HCT116 (cell line): ENCODE results near the gene PHACTR4. TPM values are rescaled to one million over a fixed set of nuclear protein-coding genes. Genes with fewer than 3 reads are reported as not detected.

Experiments
- ATAC-seq: fragments of 200-7000 bp; cut with Tn5 transposase; 2 replicates; pipeline ENCODE4 v1.9.1; 2020; ENCODE audit warnings: mild to moderate bottlenecking, moderate library complexity
- BruUV-seq: library from RNA; stranded (reverse); fragments of 400-500 nt; replicated peaks from 2 replicates; lab custom pipeline; 2021; lab: Mats Ljungman, UMichigan
- CTCF ChIA-PET: fragments of 300-600 bp; sonication (Branson Sonifier 250); formaldehyde crosslinking; loops from one replicate; lab custom pipeline; 2021; ENCODE audit warnings: antibody characterized with exemption; lab: Charles Lee
- POLR2A ChIA-PET: fragments of 300-600, 350-600 bp; sonication (Branson Sonifier 250); formaldehyde crosslinking; loops from one replicate; lab custom pipeline; 2021; ENCODE audit warnings: antibody characterized with exemption; lab: Charles Lee
- RAD21 ChIA-PET, 2 experiments: fragments of 300-600 bp; sonication (Branson Sonifier 250); formaldehyde crosslinking; loops; one replicate each; lab custom pipeline; 2023; ENCODE audit warnings: low total read pairs in 2 of 2; ENCODE audit not compliant: uncharacterized antibody in 2 of 2, unreplicated experiment in 2 of 2, low non-redundant PET in 1 of 2; lab: Charles Lee
- DNase-seq: peaks from one replicate; pipeline ENCODE4 v3.0.0-alpha.2; 2010; ENCODE audit warnings: low read depth, low spot score
- H2AFZ ChIP-seq: fragments of 200-600 bp; shearing (Covaris generic), sonication (generic); 2 replicates; pipeline ENCODE4 v1.6.1; 2017; ENCODE audit warnings: low read depth, mixed run types, mixed read lengths, antibody characterized with exemption, low read length; ENCODE audit not compliant: poor library complexity, severe bottlenecking
- H3K27ac ChIP-seq: 2 replicates; pipeline ENCODE4 v1.5.1; 2012; ENCODE audit warnings: low read depth, low read length
- H3K27me3 ChIP-seq: fragments of 200-600 bp; sonication (generic); 2 replicates; pipeline ENCODE4 v1.6.1; 2016; ENCODE audit warnings: mixed run types, low read length, mixed read lengths; ENCODE audit not compliant: insufficient read depth
- H3K36me3 ChIP-seq, 2 experiments: fragments of 200-500 bp in 1 of 2; fragments of 200-600 bp in 1 of 2; sonication (Bioruptor generic) in 1 of 2; sonication (generic) in 1 of 2; 2 replicates each; pipeline versions ENCODE4 v1.5.1 to v1.6.1; 2014 to 2016; ENCODE audit warnings: low read length in 2 of 2, inconsistent platforms in 1 of 2, mixed read lengths in 1 of 2, mixed run types in 1 of 2; ENCODE audit not compliant: insufficient read depth in 2 of 2, control insufficient read depth in 1 of 2
- H3K4me1 ChIP-seq, 2 experiments: fragments of 200-600 bp in 1 of 2; sonication (generic) in 1 of 2; 2 replicates each; pipeline versions ENCODE4 v1.5.1 to v1.6.1; 2012 to 2017; ENCODE audit warnings: low read length in 2 of 2, inconsistent platforms in 1 of 2, mild to moderate bottlenecking in 1 of 2, mixed read lengths in 1 of 2, mixed run types in 1 of 2, moderate library complexity in 1 of 2; ENCODE audit not compliant: insufficient read depth in 2 of 2, control insufficient read depth in 1 of 2
- H3K4me2 ChIP-seq: fragments of 200-600 bp; sonication (generic); 2 replicates; pipeline ENCODE4 v1.6.1; 2017; ENCODE audit warnings: mixed run types, low read length, mixed read lengths
- H3K4me3 ChIP-seq, 2 experiments: fragments of 200-600 bp in 1 of 2; sonication (generic) in 1 of 2; replicated peaks in 1 of 2; 2 replicates each; pipeline ENCODE4 v1.5.1; 2011 to 2016; ENCODE audit warnings: low read length in 2 of 2, control low read depth in 1 of 2, low read depth in 1 of 2, mild to moderate bottlenecking in 1 of 2, mixed read lengths in 1 of 2, mixed run types in 1 of 2
- H3K79me2 ChIP-seq: fragments of 200-600 bp; sonication (generic); 2 replicates; pipeline ENCODE4 v1.6.1; 2017; ENCODE audit warnings: mild to moderate bottlenecking, mixed run types, low read length, moderate library complexity, mixed read lengths; ENCODE audit not compliant: insufficient read depth
- H3K9ac ChIP-seq: fragments of 200-600 bp; sonication (generic); 2 replicates; pipeline ENCODE4 v1.6.1; 2016; ENCODE audit warnings: low read length, mixed read lengths
- H3K9me2 ChIP-seq: fragments of 200-600 bp; sonication (generic), shearing (Covaris generic); 2 replicates; pipeline ENCODE4 v1.6.1; 2017; ENCODE audit warnings: mixed run types, mild to moderate bottlenecking, moderate library complexity; ENCODE audit not compliant: insufficient read depth
- H3K9me3 ChIP-seq, 2 experiments: fragments of 200-500 bp in 1 of 2; fragments of 200-600 bp in 1 of 2; sonication (Bioruptor generic) in 1 of 2; sonication (generic) in 1 of 2; 2 replicates each; pipeline ENCODE4 v1.6.1; 2014 to 2017; ENCODE audit warnings: low read length in 2 of 2, mixed read lengths in 2 of 2, inconsistent platforms in 1 of 2, low read depth in 1 of 2, mild to moderate bottlenecking in 1 of 2, mixed run types in 1 of 2, moderate library complexity in 1 of 2; ENCODE audit not compliant: control insufficient read depth in 1 of 2, insufficient read depth in 1 of 2
- H4K20me1 ChIP-seq: fragments of 200-600 bp; sonication (generic), shearing (Covaris generic); 2 replicates; pipeline ENCODE4 v1.6.1; 2017; ENCODE audit warnings: mixed run types, mild to moderate bottlenecking, moderate library complexity; ENCODE audit not compliant: insufficient read depth
- ATF3 ChIP-seq: IDR thresholded peaks from 2 replicates; pipeline ENCODE4 v1.6.1; 2012
- CBX3 ChIP-seq: IDR thresholded peaks from 2 replicates; pipeline ENCODE4 v1.6.1; 2012; ENCODE audit warnings: low read depth
- CEBPB ChIP-seq: IDR thresholded peaks from 2 replicates; pipeline ENCODE4 v1.6.1; 2012; ENCODE audit warnings: low read depth
- ELF1 ChIP-seq: IDR thresholded peaks from 2 replicates; pipeline ENCODE4 v1.6.1; 2012; ENCODE audit warnings: low read depth, borderline replicate concordance
- EZH2 ChIP-seq: fragments of 200-600 bp; sonication (generic); IDR thresholded peaks from 2 replicates; pipeline ENCODE4 v1.6.1; 2017; ENCODE audit warnings: antibody characterized with exemption, mixed run types
- EZH2phosphoT487 ChIP-seq: fragments of 200-600 bp; IDR thresholded peaks from 2 replicates; pipeline ENCODE4 v1.6.1; 2018; ENCODE audit warnings: antibody characterized with exemption, borderline replicate concordance
- FOSL1 ChIP-seq: IDR thresholded peaks from 2 replicates; pipeline ENCODE4 v1.6.1; 2012; ENCODE audit warnings: low read depth
- JUND ChIP-seq: IDR thresholded peaks from 2 replicates; pipeline ENCODE4 v1.6.1; 2012
- MAX ChIP-seq: IDR thresholded peaks from 2 replicates; pipeline ENCODE4 v1.6.1; 2012
- POLR2A ChIP-seq: IDR thresholded peaks from 2 replicates; pipeline ENCODE4 v1.7.0; 2011; ENCODE audit warnings: borderline replicate concordance; ENCODE audit not compliant: insufficient read depth, insufficient read length; ENCODE audit errors: extremely low read depth
- POLR2AphosphoS5 ChIP-seq: IDR thresholded peaks from 2 replicates; pipeline ENCODE4 v1.6.1; 2011; ENCODE audit warnings: mild to moderate bottlenecking, low read depth, low read length, moderate library complexity
- SIN3A ChIP-seq: IDR thresholded peaks from 2 replicates; pipeline ENCODE4 v1.6.1; 2012; ENCODE audit warnings: low read depth
- SP1 ChIP-seq: IDR thresholded peaks from 2 replicates; pipeline ENCODE4 v1.6.1; 2012; ENCODE audit warnings: low read depth
- TCF7L2 ChIP-seq: IDR thresholded peaks from 2 replicates; pipeline ENCODE4 v1.7.0; 2011; ENCODE audit warnings: borderline replicate concordance, inconsistent platforms; ENCODE audit not compliant: insufficient read depth, insufficient read length; ENCODE audit errors: extremely low read depth
- YY1 ChIP-seq: IDR thresholded peaks from 2 replicates; pipeline ENCODE4 v1.6.1; 2011; ENCODE audit warnings: low read length, low read depth, moderate library complexity, mild to moderate bottlenecking; ENCODE audit not compliant: insufficient replicate concordance; ENCODE audit errors: extremely low read depth
- intact Hi-C: fragments of 100-400 bp; cut with micrococcal nuclease; formaldehyde crosslinking; loops from 2 replicates; pipeline ENCODE4 v1.10.0; 2022
- total RNA-seq: library from RNA; stranded (reverse); gene quantifications from one replicate; pipeline ENCODE4 v1.2.1, GENCODE V29; 2021; ENCODE audit not compliant: unreplicated experiment

PHACTR4 gene
- total RNA-seq, 1 experiment from 2014 or later = 36.0 TPM

DNA sequence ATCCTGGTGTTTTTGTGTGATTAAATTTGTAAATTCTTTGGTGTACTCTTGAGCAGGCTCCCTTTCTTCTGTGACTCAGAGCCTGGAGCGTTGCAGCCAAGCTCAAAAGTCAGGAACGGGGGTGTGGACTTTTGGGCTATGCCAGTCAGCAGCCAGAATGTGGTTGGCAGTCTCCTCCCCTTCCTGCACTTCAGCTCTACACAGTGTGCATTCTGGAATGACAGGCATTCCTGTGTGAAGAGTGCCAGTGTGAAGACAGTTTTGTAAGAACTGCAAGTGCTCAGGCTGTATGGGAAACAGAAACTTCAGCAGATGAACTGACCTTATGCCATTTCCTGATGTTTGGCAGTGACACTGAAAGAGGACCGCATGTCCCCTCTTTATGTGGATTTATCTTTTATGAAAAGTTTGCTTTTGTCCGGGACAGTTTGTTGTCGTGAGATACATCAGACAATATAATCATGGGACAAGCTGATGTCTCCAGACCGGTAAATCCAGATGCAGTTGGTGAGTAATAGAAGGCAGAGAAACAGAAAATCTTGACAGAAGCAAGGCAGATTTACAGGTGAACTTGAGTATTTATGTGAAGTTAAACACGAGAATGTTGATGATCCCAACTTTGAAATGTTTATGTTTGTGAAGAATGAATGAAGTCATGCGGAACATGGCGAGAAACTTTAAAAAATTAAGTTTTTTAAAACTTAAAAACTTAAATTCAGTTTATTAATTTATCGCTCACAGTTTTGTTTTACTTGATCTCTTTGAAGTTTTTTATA is 68.6 kb downstream of the PHACTR4 start:
- no peaks in the 10 kb centered on the region; the same call in 1 of the 2 replicates for H4K20me1 ChIP-seq
- CTCF ChIA-PET = no interaction called here
- H3K4me1 ChIP-seq = peaks cover 29 to 50% of the 10 kb centered on the region in 2 experiments
- TF ChIP-seq ATF3 = no peak
- peak; percentile 84 for TF ChIP-seq MAX
- peak; percentile 79 for TF ChIP-seq SIN3A
- TF ChIP-seq TCF7L2 = peak; percentile 56
- TF ChIP-seq FOSL1 = peak; percentile 28
- peak; percentile 73 for TF ChIP-seq POLR2A
- TF ChIP-seq CBX3 = peak; percentile 58; the same call in 1 of the 2 replicates
- peak; percentile 55; the same call in 1 of the 2 replicates for TF ChIP-seq CEBPB
- no peak for TF ChIP-seq EZH2phosphoT487
- TF ChIP-seq YY1 = peak; percentile 51
- peak; percentile 8; the same call in 1 of the 2 replicates for TF ChIP-seq ELF1
- TF ChIP-seq SP1 = peak; percentile 76
- TF ChIP-seq JUND = peak; percentile 54
- TF ChIP-seq EZH2 = no peak
- TF ChIP-seq POLR2AphosphoS5 = peak; percentile 84
- peaks cover 60% of the 10 kb centered on the region for H3K79me2 ChIP-seq
- DNase-seq = peak; percentile 92
- POLR2A ChIA-PET = interaction anchor here (0.8 to 3.8 kb wide), 7 partner anchors 9 to 110 kb away, joined by 3 to 48 read pairs (median 3); partner anchors contain the start of genes PHACTR4 and RCC1
- no peaks in the 10 kb centered on the region for H3K9me3 ChIP-seq
- no peaks in the 10 kb centered on the region for H3K27me3 ChIP-seq
- no peaks in the 10 kb centered on the region for H3K36me3 ChIP-seq
- peak overlapping the region; percentile 42 for H3K9ac ChIP-seq
- no peak overlapping the region for H2AFZ ChIP-seq
- intact Hi-C loops = no loop called here
- BruUV-seq = TSS peak; percentile 84
- peak; percentile 97 for ATAC-seq
- peak overlapping the region; percentile 88 for H3K27ac ChIP-seq
- H3K9me2 ChIP-seq = no peaks in the 10 kb centered on the region
- peak overlapping the region; percentile 3 to 49 for H3K4me3 ChIP-seq
- RAD21 ChIA-PET = no interaction called here
- peak overlapping the region; percentile 85 for H3K4me2 ChIP-seq
